Activated CD8-positive, alpha-beta memory T cell treated with anti-CD3 and anti-CD28 coated beads, Interleukin-2, amount 10 ng/mL, durations not matched to agents 7 days and 5 days (primary cell): ENCODE measurements around the gene XPC. TPM values are rescaled to one million over a fixed set of nuclear protein-coding genes. Genes with fewer than 3 reads are reported as not detected.

Experiments
- ATAC-seq: fragments of 150-1000 bp; cut with Tn5 transposase; one replicate; pipeline ENCODE4 v1.10.0; 2021; ENCODE audit warnings: moderate library complexity
- CTCF ChIA-PET: fragments of 350-600 bp; sonication (Branson Sonifier 250); formaldehyde crosslinking; loops from one replicate; lab custom pipeline; 2021; ENCODE audit warnings: antibody characterized with exemption; lab: Charles Lee
- DNase-seq: peaks from one replicate; pipeline ENCODE4 v3.0.0-alpha.2; 2020
- H3K27ac Mint-ChIP-seq: one replicate; pipeline ENCODE4 v1.8.0; 2021; ENCODE audit warnings: mild to moderate bottlenecking, mixed read lengths
- H3K27me3 Mint-ChIP-seq: one replicate; pipeline ENCODE4 v1.8.0; 2021; ENCODE audit warnings: mixed read lengths
- H3K36me3 Mint-ChIP-seq: one replicate; pipeline ENCODE4 v1.8.0; 2021; ENCODE audit warnings: mild to moderate bottlenecking, mixed read lengths
- H3K4me1 Mint-ChIP-seq: one replicate; pipeline ENCODE4 v1.8.0; 2021; ENCODE audit warnings: mixed read lengths
- H3K4me3 Mint-ChIP-seq: one replicate; pipeline ENCODE4 v1.8.0; 2021; ENCODE audit warnings: mild to moderate bottlenecking, moderate library complexity, mixed read lengths
- H3K9me3 Mint-ChIP-seq: one replicate; pipeline ENCODE4 v1.8.0; 2022; ENCODE audit warnings: low read depth, mixed read lengths
- total RNA-seq, 2 experiments: library from RNA; stranded (reverse); gene quantifications; one replicate each; pipeline ENCODE4 v1.2.3, GENCODE V29; 2021

The XPC gene
- total RNA-seq, 2 experiments from 2014 or later, result 36.0 to 39.5 TPM

DNA sequence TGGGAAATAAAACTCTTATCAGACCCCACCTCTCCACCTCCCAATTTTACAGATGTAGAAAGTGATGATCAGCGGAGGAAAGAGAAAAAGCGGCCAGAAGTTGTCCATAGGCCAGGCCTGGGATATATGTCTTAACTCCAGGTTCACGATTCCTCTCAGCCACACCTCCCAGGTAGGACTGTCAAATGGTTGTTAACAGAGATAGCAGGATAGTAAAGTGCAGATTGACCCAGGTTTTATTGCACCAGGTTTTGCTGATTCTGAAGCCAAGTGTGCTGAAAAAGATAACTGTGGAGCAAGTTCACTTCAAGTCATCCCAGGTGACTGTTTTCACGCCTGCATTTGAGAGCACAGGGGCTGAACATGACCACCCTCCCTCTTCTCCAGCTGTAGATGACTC lies 36.4 kb upstream of the XPC start:
- Mint-ChIP-seq H3K4me3 (no peak overlapping the region), H3K27ac (no peak overlapping the region), H3K27me3 (peaks cover under 1% of the 10 kb centered on the region), H3K4me1 (no peaks in the 10 kb centered on the region), H3K36me3 (no peaks in the 10 kb centered on the region), H3K9me3 (no peaks in the 10 kb centered on the region)
- CTCF ChIA-PET, result interaction anchor here (2.4 kb wide), 1 partner anchor 11 kb away, joined by 12 read pairs; no protein-coding TSS in a partner anchor
- no peak for ATAC-seq
- DNase-seq, result no peak

DNA sequence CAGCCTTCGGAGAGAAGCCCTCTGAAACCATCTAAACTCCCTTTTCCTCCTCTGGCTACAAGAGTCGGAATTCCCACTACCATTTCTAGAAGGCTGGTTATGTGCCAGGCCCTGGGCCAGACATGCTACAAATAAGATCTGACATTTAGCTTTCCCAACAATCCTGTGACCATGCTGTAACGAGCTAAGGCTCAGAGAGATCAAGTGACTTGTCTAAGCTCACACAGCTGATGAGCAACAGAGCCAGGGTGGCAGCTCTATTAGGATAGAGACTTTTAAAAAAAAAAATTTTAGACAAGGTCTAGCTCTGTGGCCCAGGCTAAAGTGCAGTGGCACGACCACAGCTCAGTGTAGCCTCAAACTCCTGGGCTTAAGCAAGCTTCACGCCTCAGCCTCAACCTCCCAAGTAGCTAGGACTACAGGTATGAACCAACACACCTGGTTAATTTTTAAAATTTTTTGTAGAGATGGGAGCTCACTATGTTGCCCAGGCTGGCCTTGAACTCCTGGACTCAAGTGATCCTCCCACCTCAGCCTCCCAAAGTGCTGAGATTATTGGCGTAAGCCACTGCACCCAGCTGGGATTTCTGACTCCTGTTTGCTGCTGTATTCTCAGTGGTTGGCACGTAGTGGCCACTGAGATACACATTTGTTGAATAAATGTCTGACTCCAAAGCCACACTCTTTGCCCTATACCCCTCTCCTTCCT lies 34.8 kb upstream of the XPC start:
- no peaks in the 10 kb centered on the region for H3K36me3 Mint-ChIP-seq
- CTCF ChIA-PET, result interaction anchor here (2.4 kb wide), 1 partner anchor 10 kb away, joined by 12 read pairs; no protein-coding TSS in a partner anchor
- no peak for DNase-seq
- no peaks in the 10 kb centered on the region for H3K9me3 Mint-ChIP-seq
- ATAC-seq, result no peak
- H3K4me1 Mint-ChIP-seq, result no peaks in the 10 kb centered on the region
- H3K27ac Mint-ChIP-seq, result no peak overlapping the region
- H3K27me3 Mint-ChIP-seq, result no peaks in the 10 kb centered on the region
- H3K4me3 Mint-ChIP-seq, result no peak overlapping the region

DNA sequence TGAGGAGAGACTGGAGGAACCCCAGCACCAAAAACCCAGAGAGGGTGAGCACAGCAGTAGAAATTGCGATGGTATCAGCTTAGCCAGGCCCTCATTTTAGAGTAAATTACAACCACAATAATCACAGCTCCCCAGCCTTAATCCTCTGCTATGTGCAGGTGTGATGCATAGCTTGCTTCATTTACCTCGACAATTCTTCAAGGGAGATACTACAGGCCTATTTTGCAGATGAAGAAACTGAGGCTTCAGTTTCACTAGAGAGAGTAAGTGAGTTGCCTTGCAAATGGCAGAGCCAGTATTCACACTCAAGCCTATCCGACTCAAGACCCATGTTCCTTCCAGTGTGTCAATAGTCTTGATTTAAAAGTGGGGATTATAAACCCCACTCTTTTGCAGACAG lies 33.6 kb upstream of the XPC start:
- ATAC-seq (no peak), DNase-seq (no peak)
- Mint-ChIP-seq H3K4me3 (no peak overlapping the region), H3K27ac (no peak overlapping the region), H3K4me1 (no peaks in the 10 kb centered on the region), H3K27me3 (no peaks in the 10 kb centered on the region), H3K9me3 (no peaks in the 10 kb centered on the region), H3K36me3 (no peaks in the 10 kb centered on the region)
- CTCF ChIA-PET, result interaction anchor here (0.5 to 1.2 kb wide), 2 partner anchors 8 to 13 kb away, joined by 3 to 7 read pairs; no protein-coding TSS in a partner anchor

DNA sequence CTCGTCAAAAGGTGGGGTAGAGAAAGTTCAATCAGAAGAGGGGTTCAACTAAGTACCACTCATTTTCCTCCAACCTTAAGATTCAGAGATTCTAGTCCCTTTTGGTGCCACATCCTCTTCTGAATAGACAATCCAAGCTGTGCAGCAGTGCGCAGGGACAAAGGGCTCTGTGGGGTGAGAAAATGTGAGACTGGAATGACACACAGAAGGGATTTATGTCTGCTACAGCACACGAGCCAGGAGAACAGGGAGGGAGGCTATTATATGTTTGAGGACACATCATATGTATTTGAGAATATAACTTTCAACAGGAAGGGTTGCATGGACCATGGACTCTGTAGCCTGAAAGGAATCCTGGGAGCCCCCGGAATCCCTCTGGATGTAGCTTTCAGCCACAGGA lies 33.2 kb upstream of the XPC start:
- no peaks in the 10 kb centered on the region for H3K27me3 Mint-ChIP-seq
- H3K4me1 Mint-ChIP-seq, result no peaks in the 10 kb centered on the region
- no peak for ATAC-seq
- DNase-seq, result no peak
- no peaks in the 10 kb centered on the region for H3K36me3 Mint-ChIP-seq
- no peak overlapping the region for H3K27ac Mint-ChIP-seq
- H3K9me3 Mint-ChIP-seq, result no peaks in the 10 kb centered on the region
- CTCF ChIA-PET, result interaction anchor here (1.2 kb wide), 1 partner anchor 8 kb away, joined by 7 read pairs; no protein-coding TSS in a partner anchor
- no peak overlapping the region for H3K4me3 Mint-ChIP-seq

DNA sequence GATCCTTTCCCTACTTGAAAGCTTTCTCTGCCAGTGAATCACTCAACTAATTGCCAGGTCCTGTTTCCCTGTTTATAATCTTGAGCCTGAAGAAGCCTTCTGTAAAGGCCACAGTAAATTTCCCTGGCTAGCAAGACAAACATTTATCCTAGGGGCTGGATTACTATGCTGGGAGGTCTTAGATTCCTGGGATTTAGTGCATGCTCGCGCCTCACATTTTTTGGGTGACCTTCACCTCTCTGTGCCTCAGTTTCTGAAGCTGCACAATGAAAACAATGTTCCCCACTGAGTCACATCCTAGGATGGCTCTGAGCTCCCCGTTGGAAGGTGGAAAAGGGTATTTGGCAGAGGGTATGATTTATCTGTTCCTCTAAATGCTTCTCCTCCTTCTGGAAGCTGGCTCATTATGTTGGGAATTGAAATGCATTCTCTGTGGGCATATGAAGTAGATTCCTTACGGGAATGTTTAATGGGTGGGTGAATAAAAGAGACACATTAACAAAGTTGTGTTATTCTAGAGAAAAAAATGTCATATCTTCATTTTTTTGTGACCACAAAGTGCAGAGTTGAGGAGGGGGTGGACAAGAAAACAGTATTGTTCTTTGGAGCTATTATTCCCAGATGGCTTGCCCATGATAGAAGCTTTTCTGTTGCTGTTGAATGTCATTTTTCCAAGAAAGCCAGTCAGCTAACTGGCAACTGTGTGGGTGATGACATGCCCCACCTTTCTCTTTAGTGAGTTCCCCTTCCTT lies 32.6 kb upstream of the XPC start:
- Mint-ChIP-seq H3K9me3 (no peaks in the 10 kb centered on the region), H3K4me3 (no peak overlapping the region), H3K27ac (no peak overlapping the region), H3K36me3 (no peaks in the 10 kb centered on the region), H3K4me1 (no peaks in the 10 kb centered on the region), H3K27me3 (no peaks in the 10 kb centered on the region)
- no peak for ATAC-seq
- CTCF ChIA-PET, result interaction anchor here (1.2 kb wide), 1 partner anchor 7 kb away, joined by 7 read pairs; no protein-coding TSS in a partner anchor
- no peak for DNase-seq

DNA sequence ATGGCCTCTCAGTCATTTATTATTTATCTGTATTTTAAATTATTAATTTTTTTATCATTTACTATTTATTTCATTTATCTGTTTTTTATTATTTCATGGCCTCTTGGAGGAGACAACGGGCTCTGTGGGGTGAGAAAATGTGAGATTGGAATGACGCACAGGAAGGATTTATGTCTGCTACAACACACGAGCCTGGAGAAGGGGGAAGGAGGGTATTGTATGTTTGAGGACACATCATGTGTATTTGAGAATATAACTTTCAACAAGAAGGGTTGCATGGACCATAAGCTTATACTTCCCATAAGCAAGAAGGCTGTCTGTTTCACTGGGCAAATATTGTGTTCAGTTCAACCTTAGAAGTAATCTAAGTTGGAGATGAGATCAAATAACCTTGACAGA lies 31.9 kb upstream of the XPC start:
- ATAC-seq (no peak), DNase-seq (no peak)
- no peaks in the 10 kb centered on the region for H3K27me3 Mint-ChIP-seq
- no peak overlapping the region for H3K4me3 Mint-ChIP-seq
- no peaks in the 10 kb centered on the region for H3K9me3 Mint-ChIP-seq
- H3K4me1 Mint-ChIP-seq, result no peaks in the 10 kb centered on the region
- H3K27ac Mint-ChIP-seq, result no peak overlapping the region
- CTCF ChIA-PET, result no interaction called here
- H3K36me3 Mint-ChIP-seq, result no peaks in the 10 kb centered on the region

DNA sequence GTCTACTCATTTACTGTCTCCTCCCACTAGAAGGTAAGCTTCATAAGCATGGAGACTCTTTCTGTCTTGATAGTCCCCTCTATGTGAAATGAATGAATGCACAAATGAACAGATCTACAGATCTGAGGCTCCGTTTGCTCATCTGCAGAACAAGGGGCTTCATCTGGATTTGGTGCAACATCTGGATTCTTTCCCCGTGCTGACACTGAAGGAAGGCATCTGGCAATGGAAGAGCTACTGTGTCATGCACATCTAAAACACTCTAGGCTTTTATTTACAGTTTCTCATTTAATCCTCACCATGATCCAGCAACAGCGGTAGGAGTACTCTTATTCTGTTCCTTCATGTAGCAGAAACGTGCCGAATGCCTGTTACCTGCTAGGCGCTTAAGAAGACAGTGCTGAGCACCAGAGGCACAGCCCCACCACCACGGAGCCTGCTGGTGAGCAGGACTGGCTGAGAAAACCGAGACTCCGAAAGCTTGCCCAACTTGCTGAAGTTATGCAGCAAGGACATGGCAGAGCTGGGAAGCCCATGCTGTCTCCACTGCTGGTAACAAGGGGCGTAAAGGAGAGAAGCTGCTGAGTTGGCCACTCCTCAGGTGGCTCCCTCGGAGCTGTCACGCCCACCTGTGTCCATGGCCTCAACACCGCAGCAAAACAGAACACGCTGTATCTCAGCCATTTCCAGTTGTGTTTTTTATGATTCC lies 31.3 kb upstream of the XPC start:
- no peaks in the 10 kb centered on the region for H3K4me1 Mint-ChIP-seq
- ATAC-seq (no peak), DNase-seq (no peak)
- CTCF ChIA-PET, result no interaction called here
- H3K27me3 Mint-ChIP-seq, result no peaks in the 10 kb centered on the region
- H3K9me3 Mint-ChIP-seq, result no peaks in the 10 kb centered on the region
- no peak overlapping the region for H3K4me3 Mint-ChIP-seq
- no peaks in the 10 kb centered on the region for H3K36me3 Mint-ChIP-seq
- H3K27ac Mint-ChIP-seq, result no peak overlapping the region

DNA sequence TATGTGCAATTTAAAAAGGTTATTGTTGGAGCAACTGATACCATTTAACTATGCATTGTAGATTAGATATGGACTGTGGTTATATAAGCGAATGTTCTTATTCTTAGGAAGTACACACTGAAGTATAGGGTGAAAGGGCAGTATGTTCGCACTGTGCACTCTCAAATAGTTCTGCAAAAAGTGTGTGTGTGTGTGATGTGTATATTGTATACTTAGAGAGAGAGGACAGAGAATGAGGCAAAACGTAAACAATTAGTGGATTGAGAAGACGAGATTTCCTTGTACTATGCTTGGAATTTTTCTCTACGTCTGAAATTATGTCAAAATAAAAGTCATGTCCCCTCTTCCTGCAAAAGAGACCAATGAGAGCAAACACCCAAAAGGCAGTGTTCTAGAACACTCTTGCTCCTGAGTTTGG lies 30.6 kb upstream of the XPC start:
- no peaks in the 10 kb centered on the region for H3K27me3 Mint-ChIP-seq
- H3K4me3 Mint-ChIP-seq, result no peak overlapping the region
- H3K9me3 Mint-ChIP-seq, result no peaks in the 10 kb centered on the region
- H3K27ac Mint-ChIP-seq, result no peak overlapping the region
- no peaks in the 10 kb centered on the region for H3K4me1 Mint-ChIP-seq
- H3K36me3 Mint-ChIP-seq, result no peaks in the 10 kb centered on the region
- no peak for ATAC-seq
- no peak for DNase-seq
- CTCF ChIA-PET, result no interaction called here

DNA sequence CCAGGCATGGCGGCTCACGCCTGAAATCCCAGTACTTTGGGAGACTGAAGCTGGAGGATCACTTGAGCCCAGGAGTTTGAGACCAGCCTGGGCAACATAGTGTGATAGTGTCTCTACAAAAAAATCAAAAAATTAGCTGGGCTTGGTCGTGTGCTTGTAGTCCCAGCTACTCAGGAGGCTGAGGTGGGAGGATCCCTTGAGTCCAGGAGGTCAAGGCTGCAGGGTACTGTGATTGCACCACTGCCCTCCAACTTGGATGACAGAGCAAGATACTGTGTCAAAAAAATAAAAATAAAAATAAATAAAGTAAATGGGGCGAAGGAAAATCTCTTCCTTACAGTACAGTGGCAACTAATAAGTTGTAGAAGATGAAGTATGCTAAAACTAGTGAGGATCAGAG lies 29.8 kb upstream of the XPC start:
- CTCF ChIA-PET, result no interaction called here
- Mint-ChIP-seq H3K27ac (no peak overlapping the region), H3K4me1 (no peaks in the 10 kb centered on the region), H3K36me3 (no peaks in the 10 kb centered on the region), H3K27me3 (no peaks in the 10 kb centered on the region), H3K4me3 (no peak overlapping the region), H3K9me3 (no peaks in the 10 kb centered on the region)
- no peak for DNase-seq
- no peak for ATAC-seq

DNA sequence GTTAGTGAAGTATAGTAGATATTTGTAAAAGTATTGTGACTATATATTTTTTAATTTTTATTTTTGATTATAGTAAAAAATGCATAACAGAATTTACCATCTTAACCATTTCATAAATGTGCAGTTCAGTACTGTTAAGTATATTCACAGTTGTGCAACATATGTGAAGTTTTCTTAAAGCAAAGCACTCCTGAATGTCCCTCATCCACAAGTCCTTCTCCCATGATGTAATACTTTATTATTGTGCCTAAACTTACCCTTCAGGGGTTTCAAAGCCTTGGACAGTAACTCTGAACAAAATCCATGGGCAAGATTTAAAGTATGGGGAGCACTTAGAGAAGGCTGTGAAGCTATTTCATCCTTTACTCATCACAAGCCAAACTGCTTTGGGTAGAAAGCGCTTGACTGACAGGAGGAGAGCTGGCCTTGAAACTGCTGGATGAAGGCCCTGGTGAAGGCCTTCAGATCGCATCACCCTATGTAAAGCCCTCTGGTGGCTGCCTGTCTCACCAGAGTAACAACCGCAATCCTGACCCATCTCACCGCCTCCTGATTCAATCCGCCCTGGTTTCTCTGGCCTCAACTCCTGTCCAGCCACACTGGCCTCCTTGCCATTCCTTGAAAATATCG lies 28.3 kb upstream of the XPC start:
- DNase-seq, result no peak
- CTCF ChIA-PET, result no interaction called here
- H3K9me3 Mint-ChIP-seq, result no peaks in the 10 kb centered on the region

DNA sequence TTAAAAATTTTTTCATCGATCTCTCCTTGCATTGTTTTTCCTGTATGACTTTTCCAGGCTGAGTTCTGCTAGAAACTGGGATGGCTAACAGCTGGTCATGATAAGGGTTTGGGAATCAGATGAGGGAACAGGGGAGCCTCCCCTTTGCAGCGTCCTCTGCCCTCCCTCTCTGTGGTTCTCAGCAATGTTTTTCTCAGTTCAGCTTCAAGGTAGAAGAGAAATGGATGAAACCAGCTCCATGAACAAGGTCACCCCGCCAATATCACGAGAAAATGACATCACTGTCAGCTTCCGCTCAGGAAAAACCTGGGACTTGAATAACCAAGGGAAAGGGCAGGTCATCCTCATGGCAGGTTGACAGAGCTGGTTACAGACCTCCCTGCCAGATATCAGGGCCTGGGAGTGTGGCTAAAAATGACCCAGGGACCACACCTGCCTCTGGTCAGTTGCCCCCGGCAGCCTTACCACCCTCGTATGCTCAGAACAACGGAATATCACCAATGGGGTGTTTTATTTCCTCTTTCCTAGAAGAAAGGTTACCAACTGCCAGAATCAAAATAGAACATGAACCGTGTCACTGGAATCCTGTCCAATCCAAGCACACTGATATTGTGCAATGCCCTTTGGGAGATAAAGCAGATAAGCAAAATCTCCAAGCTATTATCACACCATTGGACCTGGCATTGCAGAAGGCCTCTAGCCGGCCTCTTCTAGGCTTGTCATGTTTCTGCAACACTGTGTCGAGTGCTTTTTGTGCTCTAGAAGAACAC lies 26.3 kb upstream of the XPC start:
- no peak for ATAC-seq
- Mint-ChIP-seq H3K27me3 (no peaks in the 10 kb centered on the region), H3K4me1 (no peaks in the 10 kb centered on the region)

More for the DNA sequence above, 28.3 kb upstream of the XPC start:
- no peaks in the 10 kb centered on the region for H3K27me3 Mint-ChIP-seq
- no peak for ATAC-seq
- no peak overlapping the region for H3K4me3 Mint-ChIP-seq
- H3K4me1 Mint-ChIP-seq, result no peaks in the 10 kb centered on the region
- H3K27ac Mint-ChIP-seq, result no peak overlapping the region
- no peaks in the 10 kb centered on the region for H3K36me3 Mint-ChIP-seq

DNA sequence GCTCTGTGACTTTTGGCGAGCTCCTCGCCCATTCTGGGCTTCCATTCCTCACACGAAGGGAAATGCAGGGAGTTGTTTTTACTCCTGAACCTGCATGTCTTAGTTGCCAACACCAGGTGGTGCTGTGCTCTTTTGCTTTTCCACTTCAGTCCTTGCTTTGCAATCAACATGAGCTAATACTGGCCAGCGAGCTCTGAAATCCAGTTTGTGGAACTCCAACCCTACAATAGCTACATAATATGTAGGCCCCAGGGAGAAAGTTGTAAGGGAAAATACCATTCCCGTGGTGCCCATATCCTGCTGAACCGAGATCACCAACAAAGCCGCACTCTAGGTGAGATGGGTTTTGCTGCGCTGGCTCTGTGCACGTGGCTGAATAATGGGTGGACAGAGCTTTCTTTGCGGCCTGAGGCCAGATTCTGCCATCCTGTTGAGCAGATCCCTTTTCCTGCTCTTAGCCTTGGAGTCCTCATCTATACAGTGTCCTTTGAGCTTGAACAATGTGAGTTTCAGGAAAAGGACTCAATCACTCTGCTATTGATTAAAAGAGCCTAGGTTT lies 25.2 kb upstream of the XPC start:
- ATAC-seq (peak; percentile 77), DNase-seq (peak; percentile 50)
- Mint-ChIP-seq H3K27ac (no peak overlapping the region), H3K9me3 (no peaks in the 10 kb centered on the region), H3K36me3 (peaks cover 5% of the 10 kb centered on the region), H3K4me1 (no peaks in the 10 kb centered on the region), H3K27me3 (no peaks in the 10 kb centered on the region), H3K4me3 (no peak overlapping the region)
- CTCF ChIA-PET, result interaction anchor here (0.7 to 2.6 kb wide), 50 partner anchors 8 to 1036 kb away, joined by 3 to 26 read pairs (median 4); partner anchors contain the start of genes LSM3 and XPC

More for the DNA sequence above, 26.3 kb upstream of the XPC start:
- Mint-ChIP-seq H3K4me3 (no peak overlapping the region), H3K9me3 (no peaks in the 10 kb centered on the region), H3K36me3 (no peaks in the 10 kb centered on the region), H3K27ac (no peak overlapping the region)
- no peak for DNase-seq
- CTCF ChIA-PET, result interaction anchor here (1.1 to 2.6 kb wide), 16 partner anchors 7 to 348 kb away, joined by 3 to 26 read pairs (median 6); no protein-coding TSS in a partner anchor
